Smooth muscle cell (in vitro differentiated cells): ENCODE data around the gene PRKCA. TPM values are rescaled to one million over a fixed set of nuclear protein-coding genes. Genes with fewer than 3 reads are reported as not detected.
A peak's percentile ranks its signal among the peaks of the same experiment; 100 is the strongest.

Experiments
- DNase-seq: peaks from one replicate; lab custom pipeline; 2025; ENCODE audit not compliant: unreplicated experiment; lab: John Stamatoyannopoulos, UW
- H2AFZ ChIP-seq: fragments of 200-600 bp; sonication (generic); 2 replicates; pipeline ENCODE4 v1.6.0; 2016; ENCODE audit warnings: antibody characterized with exemption, low read depth, mild to moderate bottlenecking
- H3F3A ChIP-seq: fragments of 200-600 bp; sonication (generic); 2 replicates; pipeline ENCODE4 v1.6.0; 2017; ENCODE audit warnings: antibody characterized with exemption, low read depth
- H3K27ac ChIP-seq: fragments of 200-600 bp; sonication (generic); 2 replicates; pipeline ENCODE4 v1.5.1; 2016; ENCODE audit warnings: low read depth, mild to moderate bottlenecking
- H3K27me3 ChIP-seq: fragments of 200-600 bp; sonication (generic); 2 replicates; pipeline ENCODE4 v1.6.1; 2016; ENCODE audit warnings: low read depth, mild to moderate bottlenecking
- H3K36me3 ChIP-seq: fragments of 200-600 bp; sonication (generic); 2 replicates; pipeline ENCODE4 v1.5.1; 2016; ENCODE audit warnings: low read depth
- H3K4me1 ChIP-seq: fragments of 200-600 bp; sonication (generic); 2 replicates; pipeline ENCODE4 v1.5.1; 2016; ENCODE audit warnings: low read depth
- H3K4me2 ChIP-seq: fragments of 200-600 bp; sonication (generic); 2 replicates; pipeline ENCODE4 v1.6.0; 2016; ENCODE audit warnings: mild to moderate bottlenecking
- H3K4me3 ChIP-seq: fragments of 200-600 bp; sonication (generic); 2 replicates; pipeline ENCODE4 v1.5.1; 2016; ENCODE audit warnings: mild to moderate bottlenecking
- H3K79me2 ChIP-seq: fragments of 200-600 bp; sonication (generic); 2 replicates; pipeline ENCODE4 v1.6.0; 2016; ENCODE audit warnings: low read depth, mild to moderate bottlenecking
- H3K9ac ChIP-seq: fragments of 200-600 bp; sonication (generic); 2 replicates; pipeline ENCODE4 v1.6.0; 2016; ENCODE audit warnings: low read depth
- H3K9me3 ChIP-seq: fragments of 200-600 bp; sonication (generic); replicated peaks from 2 replicates; pipeline ENCODE4 v1.5.1; 2016; ENCODE audit warnings: low read depth
- H4K20me1 ChIP-seq: fragments of 200-600 bp; sonication (generic); 2 replicates; pipeline ENCODE4 v1.6.0; 2016; ENCODE audit warnings: low read depth
- WGBS: methylation state at CpG from one replicate; pipeline ENCODE4 v1.1.7; 2016; ENCODE audit warnings: low lambda C conversion rate; 5-methylcytosine and 5-hydroxymethylcytosine counted together
- polyA plus RNA-seq: library from polyadenylated mRNA; unstranded; fragments of >200 nt; fragmentation: Nextera tagmentation; extraction: Ambion mirVana; gene quantifications from 2 replicates; pipeline ENCODE4 v1.2.1, GENCODE V29; 2016
- total RNA-seq: library from RNA; depleted of rRNA; stranded (reverse); fragments of >200 nt; gene quantifications from 2 replicates; pipeline ENCODE4 v1.2.3, GENCODE V29; 2014
- TF ChIP-seq, protein P1 (sequence below): fragments of 200-600 bp; sonication (generic); IDR thresholded peaks from 2 replicates; pipeline ENCODE4 v1.5.1; 2017; ENCODE audit warnings: borderline replicate concordance, mild to moderate bottlenecking, antibody characterized with exemption; ENCODE audit not compliant: insufficient read depth, poor library complexity, severe bottlenecking

Gene PRKCA
- total and polyA plus RNA-seq, 2 experiments from 2014 or later: 0.78 to 7.1 TPM

DNA sequence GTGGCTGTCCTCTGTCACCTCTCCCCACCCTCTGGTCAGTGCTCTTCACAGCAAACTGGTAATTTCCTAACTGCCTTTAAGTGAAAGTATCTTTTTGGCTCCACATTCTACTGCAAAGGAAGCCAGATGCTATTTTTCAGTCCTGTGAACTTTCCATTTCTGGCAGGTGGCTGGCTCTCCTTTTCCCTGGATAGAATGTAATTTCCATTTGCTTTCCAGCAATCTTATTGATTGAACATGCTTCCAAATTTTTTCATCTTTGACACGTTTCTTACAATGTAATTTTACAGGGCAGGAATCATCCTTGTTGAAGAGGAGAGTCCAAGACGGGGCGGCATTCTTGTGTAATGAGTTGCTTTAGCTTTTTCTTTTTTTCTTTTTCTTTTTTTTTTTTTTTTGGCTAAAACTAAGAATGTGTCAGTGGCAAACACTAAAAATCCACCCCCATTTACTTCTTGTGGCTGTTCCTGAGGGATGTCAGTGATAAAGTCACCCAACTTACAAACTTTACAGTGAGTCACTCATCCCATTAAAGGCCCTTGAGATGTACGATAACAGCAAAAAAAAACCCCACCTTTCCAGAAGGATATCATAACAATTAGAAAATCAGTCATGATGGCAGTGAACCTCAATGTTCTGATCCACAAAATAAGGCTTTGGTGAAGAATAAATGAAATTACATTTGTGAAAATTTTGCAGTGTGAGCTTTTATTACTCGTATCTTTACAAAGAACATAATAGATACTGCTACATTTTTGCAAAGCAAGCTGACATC is 29.4 kb upstream of the PRKCA start:
- Histone ChIP-seq H4K20me1 (no peaks in the 10 kb centered on the region), H3F3A (peaks cover 6% of the 10 kb centered on the region), H3K4me2 (peak overlapping the region; percentile 75), H3K36me3 (no peaks in the 10 kb centered on the region), H3K4me1 (peaks cover 8% of the 10 kb centered on the region), H3K27ac (peak overlapping the region; percentile 82), H3K9ac (peak overlapping the region; percentile 41), H3K9me3 (no peaks in the 10 kb centered on the region), H3K79me2 (no peaks in the 10 kb centered on the region), H3K27me3 (no peaks in the 10 kb centered on the region), H3K4me3 (no peak overlapping the region), H2AFZ (no peak overlapping the region)
- WGBS: 21% methylated on average over 5 of the region's 5 CpGs
- DNase-seq: no peak
- TF ChIP-seq, protein P1, sequence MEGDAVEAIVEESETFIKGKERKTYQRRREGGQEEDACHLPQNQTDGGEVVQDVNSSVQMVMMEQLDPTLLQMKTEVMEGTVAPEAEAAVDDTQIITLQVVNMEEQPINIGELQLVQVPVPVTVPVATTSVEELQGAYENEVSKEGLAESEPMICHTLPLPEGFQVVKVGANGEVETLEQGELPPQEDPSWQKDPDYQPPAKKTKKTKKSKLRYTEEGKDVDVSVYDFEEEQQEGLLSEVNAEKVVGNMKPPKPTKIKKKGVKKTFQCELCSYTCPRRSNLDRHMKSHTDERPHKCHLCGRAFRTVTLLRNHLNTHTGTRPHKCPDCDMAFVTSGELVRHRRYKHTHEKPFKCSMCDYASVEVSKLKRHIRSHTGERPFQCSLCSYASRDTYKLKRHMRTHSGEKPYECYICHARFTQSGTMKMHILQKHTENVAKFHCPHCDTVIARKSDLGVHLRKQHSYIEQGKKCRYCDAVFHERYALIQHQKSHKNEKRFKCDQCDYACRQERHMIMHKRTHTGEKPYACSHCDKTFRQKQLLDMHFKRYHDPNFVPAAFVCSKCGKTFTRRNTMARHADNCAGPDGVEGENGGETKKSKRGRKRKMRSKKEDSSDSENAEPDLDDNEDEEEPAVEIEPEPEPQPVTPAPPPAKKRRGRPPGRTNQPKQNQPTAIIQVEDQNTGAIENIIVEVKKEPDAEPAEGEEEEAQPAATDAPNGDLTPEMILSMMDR: no peak

DNA sequence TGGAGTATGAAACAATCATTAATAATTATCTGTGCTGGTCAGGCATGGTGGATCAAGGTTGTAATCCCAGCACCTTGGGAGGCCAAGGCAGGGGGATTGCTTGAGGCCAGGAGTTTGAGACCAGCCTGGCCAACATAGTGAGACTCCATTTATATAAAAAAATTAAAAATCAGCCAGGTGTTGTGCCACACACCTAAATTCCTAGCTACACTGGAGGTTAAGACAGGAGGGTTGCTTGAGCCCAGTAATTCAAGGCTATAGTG is 28.9 kb upstream of the PRKCA start:
- TF ChIP-seq, protein P1: no peak
- Histone ChIP-seq H3K4me3 (no peak overlapping the region), H3K9me3 (no peaks in the 10 kb centered on the region), H3K27me3 (no peaks in the 10 kb centered on the region), H3K4me2 (peak overlapping the region; percentile 23), H3F3A (peaks cover 6% of the 10 kb centered on the region), H3K4me1 (peaks cover 8% of the 10 kb centered on the region), H3K36me3 (no peaks in the 10 kb centered on the region), H4K20me1 (no peaks in the 10 kb centered on the region), H3K9ac (no peak overlapping the region), H2AFZ (no peak overlapping the region), H3K27ac (peak overlapping the region; percentile 82), H3K79me2 (no peaks in the 10 kb centered on the region)
- no peak for DNase-seq

GRCh38 chr17:66275651-66276050 is 26.8 kb upstream of the PRKCA start:
- Histone ChIP-seq H3K27ac (peak overlapping the region; percentile 87), H3K9ac (no peak overlapping the region), H2AFZ (no peak overlapping the region), H3K36me3 (no peaks in the 10 kb centered on the region), H3K79me2 (no peaks in the 10 kb centered on the region), H3K27me3 (no peaks in the 10 kb centered on the region), H3K4me3 (no peak overlapping the region), H3K4me2 (peak overlapping the region; percentile 66), H4K20me1 (no peaks in the 10 kb centered on the region), H3F3A (peaks cover 6% of the 10 kb centered on the region), H3K4me1 (peaks cover 8% of the 10 kb centered on the region), H3K9me3 (no peaks in the 10 kb centered on the region)
- DNase-seq: no peak
- TF ChIP-seq, protein P1: no peak
- 23% methylated on average over 6 of the region's 6 CpGs for WGBS

DNA sequence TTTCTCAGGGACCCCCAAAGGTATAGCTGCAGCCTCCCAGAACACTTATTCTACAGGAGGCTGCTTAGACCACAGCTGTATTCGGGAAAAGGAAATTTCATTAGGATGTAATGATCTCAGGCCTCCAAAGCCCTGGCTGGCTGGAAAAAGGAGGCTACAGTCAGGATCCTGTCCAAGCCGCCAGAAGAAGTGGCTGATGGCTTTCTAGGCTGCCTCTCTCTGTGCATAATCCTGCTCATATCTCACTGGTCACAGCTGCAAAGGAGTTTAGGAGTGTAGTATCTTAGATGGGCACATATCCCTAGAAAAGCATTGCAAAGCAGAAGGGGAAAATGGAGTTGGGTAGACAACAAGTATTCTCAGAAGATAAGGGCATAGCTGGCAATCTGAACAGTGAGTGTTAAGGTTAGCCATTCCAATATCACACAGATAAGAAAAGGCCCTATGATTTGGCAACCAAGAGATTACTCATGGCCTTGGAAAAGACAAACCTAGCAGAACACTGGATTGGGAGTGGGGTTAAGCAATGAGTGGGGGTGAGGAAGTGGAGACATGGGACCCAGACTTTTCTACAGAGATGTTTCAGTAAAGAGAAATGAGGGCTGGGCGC is 26.0 kb upstream of the PRKCA start:
- peak overlapping the region; percentile 66 for H3K4me2 ChIP-seq
- H3K4me1 ChIP-seq: peaks cover 8% of the 10 kb centered on the region
- TF ChIP-seq, protein P1: no peak
- no peaks in the 10 kb centered on the region for H3K79me2 ChIP-seq
- no peak for DNase-seq
- H4K20me1 ChIP-seq: no peaks in the 10 kb centered on the region
- H3K9ac ChIP-seq: peak overlapping the region; percentile 27
- no peaks in the 10 kb centered on the region for H3K9me3 ChIP-seq
- H3K27ac ChIP-seq: peak overlapping the region; percentile 87
- H2AFZ ChIP-seq: no peak overlapping the region
- WGBS: 55% methylated on average over 3 of the region's 3 CpGs
- H3F3A ChIP-seq: peaks cover 6% of the 10 kb centered on the region
- H3K36me3 ChIP-seq: no peaks in the 10 kb centered on the region
- H3K4me3 ChIP-seq: no peak overlapping the region
- no peaks in the 10 kb centered on the region for H3K27me3 ChIP-seq
